Type B pancreatic cell (in vitro differentiated cells): ENCODE data around the gene ITFG1. TPM values are rescaled to one million over a fixed set of nuclear protein-coding genes. Genes with fewer than 3 reads are reported as not detected.
A peak's percentile ranks its signal among the peaks of the same experiment; 100 is the strongest.

Experiments
- DNase-seq: peaks from one replicate; pipeline ENCODE4 v3.0.0; 2021; ENCODE audit warnings: mixed read lengths; ENCODE audit not compliant: unreplicated experiment; ENCODE audit errors: extremely low spot score
- H3K27ac Mint-ChIP-seq: 2 replicates; pipeline ENCODE4 v1.8.0; 2021; ENCODE audit warnings: mild to moderate bottlenecking, mixed read lengths
- H3K27me3 Mint-ChIP-seq: 2 replicates; pipeline ENCODE4 v1.8.0; 2021; ENCODE audit warnings: mixed read lengths
- H3K36me3 Mint-ChIP-seq: 2 replicates; pipeline ENCODE4 v1.8.0; 2021; ENCODE audit warnings: mixed read lengths
- H3K4me1 Mint-ChIP-seq: one replicate; pipeline ENCODE4 v1.8.0; 2021; ENCODE audit warnings: mixed read lengths; ENCODE audit not compliant: unreplicated experiment
- H3K4me3 Mint-ChIP-seq: 2 replicates; pipeline ENCODE4 v1.8.0; 2021; ENCODE audit warnings: mild to moderate bottlenecking, mixed read lengths
- H3K9me3 Mint-ChIP-seq: 2 replicates; pipeline ENCODE4 v1.8.0; 2021; ENCODE audit warnings: mixed read lengths
- total RNA-seq: library from RNA; stranded (reverse); gene quantifications from 2 replicates; pipeline ENCODE4 v1.2.1, GENCODE V29; 2021; ENCODE audit warnings: low replicate concordance
- TF ChIP-seq, protein P1 (sequence below): fragments of 200-600 bp; sonication (generic); conservative IDR thresholded peaks from 2 replicates; pipeline ENCODE4 v1.5.0; 2021; ENCODE audit warnings: antibody characterized with exemption, mild to moderate bottlenecking

Gene ITFG1
- total RNA-seq, 1 donor from 2014 or later: 47.1 TPM

DNA sequence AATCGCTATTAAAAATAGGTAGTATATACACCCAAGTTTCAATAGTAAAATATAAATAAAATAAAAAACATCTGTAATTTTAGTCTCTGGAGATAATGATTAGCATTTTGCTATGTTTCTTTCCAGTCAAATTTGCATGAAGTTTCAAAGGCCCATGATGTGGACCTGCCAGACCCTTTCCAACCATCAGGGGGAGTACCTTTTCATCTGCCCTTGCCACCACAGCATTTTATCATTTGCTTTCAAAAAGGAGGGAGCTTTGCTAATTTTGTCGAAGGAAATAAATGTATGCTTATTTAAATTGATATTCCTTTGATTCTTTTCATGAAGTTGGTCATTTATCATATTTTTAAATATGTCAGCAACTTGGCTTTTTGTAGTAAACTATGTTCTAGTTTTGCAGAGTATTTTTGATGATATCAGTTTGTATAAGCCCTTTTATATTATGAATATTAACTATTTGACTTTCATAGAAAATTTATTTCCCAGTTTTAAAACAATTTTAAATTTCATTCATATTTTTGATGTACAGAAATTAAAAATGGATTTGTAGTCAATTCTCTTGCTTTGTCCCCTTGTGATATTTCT, 201.9 kb downstream of the ITFG1 start:
- no peak overlapping the region for H3K4me3 Mint-ChIP-seq
- TF ChIP-seq, protein P1, sequence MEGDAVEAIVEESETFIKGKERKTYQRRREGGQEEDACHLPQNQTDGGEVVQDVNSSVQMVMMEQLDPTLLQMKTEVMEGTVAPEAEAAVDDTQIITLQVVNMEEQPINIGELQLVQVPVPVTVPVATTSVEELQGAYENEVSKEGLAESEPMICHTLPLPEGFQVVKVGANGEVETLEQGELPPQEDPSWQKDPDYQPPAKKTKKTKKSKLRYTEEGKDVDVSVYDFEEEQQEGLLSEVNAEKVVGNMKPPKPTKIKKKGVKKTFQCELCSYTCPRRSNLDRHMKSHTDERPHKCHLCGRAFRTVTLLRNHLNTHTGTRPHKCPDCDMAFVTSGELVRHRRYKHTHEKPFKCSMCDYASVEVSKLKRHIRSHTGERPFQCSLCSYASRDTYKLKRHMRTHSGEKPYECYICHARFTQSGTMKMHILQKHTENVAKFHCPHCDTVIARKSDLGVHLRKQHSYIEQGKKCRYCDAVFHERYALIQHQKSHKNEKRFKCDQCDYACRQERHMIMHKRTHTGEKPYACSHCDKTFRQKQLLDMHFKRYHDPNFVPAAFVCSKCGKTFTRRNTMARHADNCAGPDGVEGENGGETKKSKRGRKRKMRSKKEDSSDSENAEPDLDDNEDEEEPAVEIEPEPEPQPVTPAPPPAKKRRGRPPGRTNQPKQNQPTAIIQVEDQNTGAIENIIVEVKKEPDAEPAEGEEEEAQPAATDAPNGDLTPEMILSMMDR: peak; percentile 80
- no peaks in the 10 kb centered on the region for H3K9me3 Mint-ChIP-seq
- no peaks in the 10 kb centered on the region for H3K4me1 Mint-ChIP-seq
- DNase-seq: no peak
- no peak overlapping the region for H3K27ac Mint-ChIP-seq
- H3K27me3 Mint-ChIP-seq: no peaks in the 10 kb centered on the region
- peaks cover 31% of the 10 kb centered on the region for H3K36me3 Mint-ChIP-seq

DNA sequence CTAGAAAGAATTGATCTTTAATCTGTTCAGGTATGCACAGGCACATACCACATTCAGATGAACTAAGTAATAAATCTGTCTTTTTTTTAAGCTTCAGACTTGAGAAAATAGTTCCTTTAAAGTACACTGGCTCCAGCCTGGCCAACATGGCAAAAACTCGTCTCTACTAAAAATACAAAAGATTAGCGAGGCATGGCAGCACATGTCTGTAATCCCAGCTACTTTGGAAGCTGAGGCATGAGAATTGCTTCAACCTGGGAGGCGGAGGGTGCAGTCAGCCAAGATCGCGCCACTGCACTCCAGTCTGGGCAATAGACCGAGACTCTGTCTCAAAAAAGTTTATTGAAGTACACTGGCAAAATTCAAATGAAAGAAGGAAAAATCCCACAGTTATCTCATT, 206.1 kb downstream of the ITFG1 start:
- no peak overlapping the region for H3K4me3 Mint-ChIP-seq
- TF ChIP-seq, protein P1: no peak
- H3K27ac Mint-ChIP-seq: no peak overlapping the region
- no peaks in the 10 kb centered on the region for H3K4me1 Mint-ChIP-seq
- DNase-seq: no peak
- peaks cover 28% of the 10 kb centered on the region for H3K36me3 Mint-ChIP-seq
- no peaks in the 10 kb centered on the region for H3K9me3 Mint-ChIP-seq
- H3K27me3 Mint-ChIP-seq: no peaks in the 10 kb centered on the region

DNA sequence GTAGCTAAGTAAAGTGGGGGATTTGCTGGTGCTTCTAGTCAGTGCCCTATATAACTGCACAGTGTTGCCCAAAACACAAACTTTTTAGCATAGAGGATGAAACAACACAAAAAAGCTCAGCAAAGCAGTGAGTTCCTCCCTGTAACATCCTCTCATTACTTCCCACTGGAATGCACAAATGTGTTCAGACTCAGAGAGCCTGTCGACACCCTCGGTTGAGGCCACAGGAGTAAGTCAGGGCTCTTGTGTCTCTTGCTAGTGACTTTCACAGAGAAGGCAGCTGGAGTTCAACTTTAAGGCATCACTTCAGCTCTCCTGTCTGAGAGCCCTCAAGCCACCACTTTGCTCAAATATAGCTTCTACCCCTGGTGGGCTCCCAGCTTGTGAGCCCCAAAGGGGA, 209.9 kb downstream of the ITFG1 start:
- TF ChIP-seq, protein P1: no peak
- Mint-ChIP-seq H3K9me3 (no peaks in the 10 kb centered on the region), H3K4me3 (no peak overlapping the region), H3K36me3 (peaks cover 4% of the 10 kb centered on the region), H3K27ac (no peak overlapping the region), H3K27me3 (no peaks in the 10 kb centered on the region), H3K4me1 (no peaks in the 10 kb centered on the region)
- DNase-seq: no peak

DNA sequence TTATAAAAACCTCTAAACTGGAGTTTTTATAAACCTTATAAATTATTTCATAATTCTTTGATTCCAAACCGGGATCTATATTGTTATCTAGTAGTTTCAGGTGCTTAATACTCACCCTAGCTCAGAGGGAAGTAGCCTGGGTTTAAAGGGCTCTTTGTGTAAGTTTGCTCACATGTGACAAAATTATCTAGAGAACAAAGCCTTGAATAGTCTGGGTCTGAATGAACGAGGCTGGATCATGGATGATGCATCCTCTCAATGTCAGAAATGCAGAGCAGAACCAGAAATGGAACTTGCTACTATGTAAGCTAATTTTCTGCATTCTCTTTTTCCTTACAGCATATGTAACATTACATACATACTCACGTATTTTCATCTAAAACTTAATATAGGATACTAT, 213.2 kb downstream of the ITFG1 start:
- Mint-ChIP-seq H3K9me3 (no peaks in the 10 kb centered on the region), H3K27me3 (no peaks in the 10 kb centered on the region), H3K27ac (no peak overlapping the region), H3K36me3 (peaks cover 7% of the 10 kb centered on the region), H3K4me1 (no peaks in the 10 kb centered on the region), H3K4me3 (no peak overlapping the region)
- TF ChIP-seq, protein P1: no peak
- DNase-seq: no peak

DNA sequence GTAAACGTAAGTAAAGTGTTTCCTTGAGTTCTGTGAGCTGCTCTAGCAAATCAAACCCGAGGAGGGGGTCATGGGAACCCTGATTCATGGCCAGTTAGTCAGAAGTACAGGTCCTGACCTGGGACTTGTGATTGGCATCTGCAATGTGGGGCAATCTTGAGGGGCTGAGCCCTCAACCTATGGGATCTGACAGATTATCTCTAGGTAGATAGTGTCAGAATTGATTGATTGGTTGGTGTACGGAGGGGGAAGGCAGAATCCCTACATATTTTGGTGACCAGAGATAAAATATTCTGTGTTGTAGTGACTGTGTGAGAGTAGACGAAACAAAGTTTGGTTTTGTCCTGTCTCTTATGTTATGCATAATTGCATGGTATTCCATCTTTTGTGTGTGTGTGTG, 216.7 kb downstream of the ITFG1 start:
- TF ChIP-seq, protein P1: no peak
- Mint-ChIP-seq H3K36me3 (peaks cover 7% of the 10 kb centered on the region), H3K27me3 (no peaks in the 10 kb centered on the region), H3K9me3 (no peaks in the 10 kb centered on the region), H3K27ac (no peak overlapping the region), H3K4me3 (no peak overlapping the region), H3K4me1 (no peaks in the 10 kb centered on the region)
- no peak for DNase-seq

DNA sequence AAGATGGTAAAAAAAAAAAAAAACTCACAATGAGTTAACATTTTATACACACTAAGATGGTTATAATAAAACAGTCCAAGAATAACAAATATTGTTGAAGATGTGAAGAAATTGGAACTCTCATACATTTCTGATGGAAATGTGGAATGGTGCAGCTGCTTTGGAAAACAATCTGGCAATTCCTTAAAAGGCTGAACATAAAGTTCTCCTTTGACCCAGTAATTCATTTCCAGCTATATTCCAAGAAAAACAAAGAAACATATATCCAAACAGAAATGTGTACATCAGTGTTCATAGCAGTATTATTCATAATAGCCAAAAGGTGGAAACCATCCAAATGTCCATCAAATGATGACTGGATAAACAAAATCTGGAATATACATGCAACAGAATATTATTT, 219.8 kb downstream of the ITFG1 start:
- Mint-ChIP-seq H3K27me3 (no peaks in the 10 kb centered on the region), H3K4me3 (no peak overlapping the region), H3K27ac (no peak overlapping the region), H3K9me3 (no peaks in the 10 kb centered on the region), H3K36me3 (peaks cover 7% of the 10 kb centered on the region), H3K4me1 (no peaks in the 10 kb centered on the region)
- no peak for DNase-seq
- TF ChIP-seq, protein P1: no peak
